ENCODE data around the gene QPCTL. TPM values are rescaled to one million over a fixed set of nuclear protein-coding genes. Genes with fewer than 3 reads are reported as not detected.

Gene QPCTL
- total and polyA plus RNA-seq, 10 of the 15 experiments (the other 5 are each of a cell fraction or from before 2014, with no cell fraction given), result 1.1 to 22.6 (median 11.2) TPM

DNA sequence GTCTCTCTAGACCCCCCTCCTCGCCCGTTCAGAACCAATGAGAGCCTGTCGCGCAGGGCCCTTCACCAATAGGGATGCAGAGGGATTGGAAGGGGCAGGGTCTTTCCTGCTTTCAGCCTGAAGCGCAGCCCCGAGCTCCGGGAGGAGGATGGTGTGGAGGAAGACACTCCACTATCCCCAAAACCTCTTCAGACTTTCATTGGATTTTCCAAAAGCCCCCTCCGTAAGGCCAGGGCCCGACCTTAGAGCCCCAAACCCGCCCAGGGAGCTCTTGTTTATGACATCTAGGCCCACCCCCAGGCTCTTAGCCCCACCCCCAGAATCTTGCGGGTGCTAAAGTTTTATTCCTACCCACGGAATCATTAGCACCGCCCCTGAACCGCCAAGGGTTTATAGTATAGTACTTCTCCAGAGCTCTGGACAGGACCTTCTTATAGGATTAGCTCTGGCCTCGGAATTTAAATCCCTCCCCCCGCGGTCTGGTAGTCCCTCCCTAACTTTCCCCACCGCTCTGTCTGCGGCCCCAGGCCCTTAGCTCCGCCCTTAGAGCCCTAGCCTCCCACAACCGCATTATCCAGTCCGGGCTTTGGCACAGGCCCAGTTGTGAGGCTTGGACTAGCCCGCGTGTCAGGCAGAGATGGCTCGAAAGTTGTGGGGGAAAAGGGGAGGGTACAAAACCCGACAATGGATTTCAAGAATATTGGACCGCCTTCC lies 46.7 kb upstream of the QPCTL start (continued):
- peak; percentile 90 for TF ChIP-seq ZSCAN29 (IDR thresholded peaks at IDR 0.05)
- TF ChIP-seq POU2F2 (IDR thresholded peaks at IDR 0.05; ENCODE audit: borderline replicate concordance, low read depth, low read length), result peak; percentile 84; the same call in 2 of the 3 replicates
- TF ChIP-seq ASH2L (IDR thresholded peaks at IDR 0.05; ENCODE audit: borderline replicate concordance, low read depth), result no peak
- TF ChIP-seq NFYA (IDR thresholded peaks at IDR 0.05; ENCODE audit: borderline replicate concordance, low read depth, low read length), result peak; percentile 80
- no peak; the same call in 1 of the 2 replicates for TF ChIP-seq RCOR1 (conservative IDR thresholded peaks at IDR 0.05; ENCODE audit: low read depth, low read length)
- TF ChIP-seq NRF1 (conservative IDR thresholded peaks at IDR 0.05; ENCODE audit: low read depth, low read length), result 0 out of 2 replicates have a peak, but pooled peaks have one; percentile 6
- TF ChIP-seq ZZZ3 (IDR thresholded peaks at IDR 0.05; ENCODE audit: control insufficient read depth, insufficient read length, low read depth), result no peak
- TF ChIP-seq, protein P1, sequence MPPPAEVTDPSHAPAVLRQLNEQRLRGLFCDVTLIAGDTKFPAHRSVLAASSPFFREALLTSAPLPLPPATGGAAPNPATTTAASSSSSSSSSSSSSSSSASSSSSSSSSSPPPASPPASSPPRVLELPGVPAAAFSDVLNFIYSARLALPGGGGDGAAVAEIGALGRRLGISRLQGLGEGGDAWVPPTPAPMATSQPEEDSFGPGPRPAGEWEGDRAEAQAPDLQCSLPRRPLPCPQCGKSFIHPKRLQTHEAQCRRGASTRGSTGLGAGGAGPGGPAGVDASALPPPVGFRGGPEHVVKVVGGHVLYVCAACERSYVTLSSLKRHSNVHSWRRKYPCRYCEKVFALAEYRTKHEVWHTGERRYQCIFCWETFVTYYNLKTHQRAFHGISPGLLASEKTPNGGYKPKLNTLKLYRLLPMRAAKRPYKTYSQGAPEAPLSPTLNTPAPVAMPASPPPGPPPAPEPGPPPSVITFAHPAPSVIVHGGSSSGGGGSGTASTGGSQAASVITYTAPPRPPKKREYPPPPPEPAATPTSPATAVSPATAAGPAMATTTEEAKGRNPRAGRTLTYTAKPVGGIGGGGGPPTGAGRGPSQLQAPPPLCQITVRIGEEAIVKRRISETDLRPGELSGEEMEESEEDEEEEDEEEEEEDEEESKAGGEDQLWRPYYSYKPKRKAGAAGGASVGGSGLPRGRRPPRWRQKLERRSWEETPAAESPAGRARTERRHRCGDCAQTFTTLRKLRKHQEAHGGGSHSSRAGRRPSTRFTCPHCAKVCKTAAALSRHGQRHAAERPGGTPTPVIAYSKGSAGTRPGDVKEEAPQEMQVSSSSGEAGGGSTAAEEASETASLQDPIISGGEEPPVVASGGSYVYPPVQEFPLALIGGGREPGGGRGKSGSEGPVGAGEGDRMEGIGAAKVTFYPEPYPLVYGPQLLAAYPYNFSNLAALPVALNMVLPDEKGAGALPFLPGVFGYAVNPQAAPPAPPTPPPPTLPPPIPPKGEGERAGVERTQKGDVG (CRISPR knock-in tag; IDR thresholded peaks at IDR 0.05), result no peak
- TF ChIP-seq STAT1 (conservative IDR thresholded peaks at IDR 0.05), result 0 out of 2 replicates have a peak, but pooled peaks have one; percentile 80
- peak; percentile 100 for TF ChIP-seq NFYB (IDR thresholded peaks at IDR 0.05; ENCODE audit: insufficient read depth, low read depth, low read length)
- TF ChIP-seq BCL11A (IDR thresholded peaks at IDR 0.05; ENCODE audit: low read depth, low read length), result 0 out of 2 replicates have a peak, but pooled peaks have one; percentile 21
- TF ChIP-seq TCF7 (IDR thresholded peaks at IDR 0.05; ENCODE audit: borderline replicate concordance), result peak; percentile 57; the same call in 1 of the 2 replicates
- peak; percentile 56; the same call in 1 of the 2 replicates for TF ChIP-seq ATF7 (IDR thresholded peaks at IDR 0.05; ENCODE audit: low read depth)
- peak; percentile 55; the same call in 1 of the 2 replicates for TF ChIP-seq TARDBP (IDR thresholded peaks at IDR 0.05; ENCODE audit: borderline replicate concordance)
- peak; percentile 99 for TF ChIP-seq CBFB (IDR thresholded peaks at IDR 0.05; ENCODE audit: low read depth)
- TF ChIP-seq, protein P2, sequence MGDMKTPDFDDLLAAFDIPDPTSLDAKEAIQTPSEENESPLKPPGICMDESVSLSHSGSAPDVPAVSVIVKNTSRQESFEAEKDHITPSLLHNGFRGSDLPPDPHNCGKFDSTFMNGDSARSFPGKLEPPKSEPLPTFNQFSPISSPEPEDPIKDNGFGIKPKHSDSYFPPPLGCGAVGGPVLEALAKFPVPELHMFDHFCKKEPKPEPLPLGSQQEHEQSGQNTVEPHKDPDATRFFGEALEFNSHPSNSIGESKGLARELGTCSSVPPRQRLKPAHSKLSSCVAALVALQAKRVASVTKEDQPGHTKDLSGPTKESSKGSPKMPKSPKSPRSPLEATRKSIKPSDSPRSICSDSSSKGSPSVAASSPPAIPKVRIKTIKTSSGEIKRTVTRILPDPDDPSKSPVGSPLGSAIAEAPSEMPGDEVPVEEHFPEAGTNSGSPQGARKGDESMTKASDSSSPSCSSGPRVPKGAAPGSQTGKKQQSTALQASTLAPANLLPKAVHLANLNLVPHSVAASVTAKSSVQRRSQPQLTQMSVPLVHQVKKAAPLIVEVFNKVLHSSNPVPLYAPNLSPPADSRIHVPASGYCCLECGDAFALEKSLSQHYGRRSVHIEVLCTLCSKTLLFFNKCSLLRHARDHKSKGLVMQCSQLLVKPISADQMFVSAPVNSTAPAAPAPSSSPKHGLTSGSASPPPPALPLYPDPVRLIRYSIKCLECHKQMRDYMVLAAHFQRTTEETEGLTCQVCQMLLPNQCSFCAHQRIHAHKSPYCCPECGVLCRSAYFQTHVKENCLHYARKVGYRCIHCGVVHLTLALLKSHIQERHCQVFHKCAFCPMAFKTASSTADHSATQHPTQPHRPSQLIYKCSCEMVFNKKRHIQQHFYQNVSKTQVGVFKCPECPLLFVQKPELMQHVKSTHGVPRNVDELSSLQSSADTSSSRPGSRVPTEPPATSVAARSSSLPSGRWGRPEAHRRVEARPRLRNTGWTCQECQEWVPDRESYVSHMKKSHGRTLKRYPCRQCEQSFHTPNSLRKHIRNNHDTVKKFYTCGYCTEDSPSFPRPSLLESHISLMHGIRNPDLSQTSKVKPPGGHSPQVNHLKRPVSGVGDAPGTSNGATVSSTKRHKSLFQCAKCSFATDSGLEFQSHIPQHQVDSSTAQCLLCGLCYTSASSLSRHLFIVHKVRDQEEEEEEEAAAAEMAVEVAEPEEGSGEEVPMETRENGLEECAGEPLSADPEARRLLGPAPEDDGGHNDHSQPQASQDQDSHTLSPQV (IDR thresholded peaks at IDR 0.05), result no peak
- no peak for TF ChIP-seq GATAD2B (conservative IDR thresholded peaks at IDR 0.05; ENCODE audit: low read depth)
- TF ChIP-seq, protein P3, sequence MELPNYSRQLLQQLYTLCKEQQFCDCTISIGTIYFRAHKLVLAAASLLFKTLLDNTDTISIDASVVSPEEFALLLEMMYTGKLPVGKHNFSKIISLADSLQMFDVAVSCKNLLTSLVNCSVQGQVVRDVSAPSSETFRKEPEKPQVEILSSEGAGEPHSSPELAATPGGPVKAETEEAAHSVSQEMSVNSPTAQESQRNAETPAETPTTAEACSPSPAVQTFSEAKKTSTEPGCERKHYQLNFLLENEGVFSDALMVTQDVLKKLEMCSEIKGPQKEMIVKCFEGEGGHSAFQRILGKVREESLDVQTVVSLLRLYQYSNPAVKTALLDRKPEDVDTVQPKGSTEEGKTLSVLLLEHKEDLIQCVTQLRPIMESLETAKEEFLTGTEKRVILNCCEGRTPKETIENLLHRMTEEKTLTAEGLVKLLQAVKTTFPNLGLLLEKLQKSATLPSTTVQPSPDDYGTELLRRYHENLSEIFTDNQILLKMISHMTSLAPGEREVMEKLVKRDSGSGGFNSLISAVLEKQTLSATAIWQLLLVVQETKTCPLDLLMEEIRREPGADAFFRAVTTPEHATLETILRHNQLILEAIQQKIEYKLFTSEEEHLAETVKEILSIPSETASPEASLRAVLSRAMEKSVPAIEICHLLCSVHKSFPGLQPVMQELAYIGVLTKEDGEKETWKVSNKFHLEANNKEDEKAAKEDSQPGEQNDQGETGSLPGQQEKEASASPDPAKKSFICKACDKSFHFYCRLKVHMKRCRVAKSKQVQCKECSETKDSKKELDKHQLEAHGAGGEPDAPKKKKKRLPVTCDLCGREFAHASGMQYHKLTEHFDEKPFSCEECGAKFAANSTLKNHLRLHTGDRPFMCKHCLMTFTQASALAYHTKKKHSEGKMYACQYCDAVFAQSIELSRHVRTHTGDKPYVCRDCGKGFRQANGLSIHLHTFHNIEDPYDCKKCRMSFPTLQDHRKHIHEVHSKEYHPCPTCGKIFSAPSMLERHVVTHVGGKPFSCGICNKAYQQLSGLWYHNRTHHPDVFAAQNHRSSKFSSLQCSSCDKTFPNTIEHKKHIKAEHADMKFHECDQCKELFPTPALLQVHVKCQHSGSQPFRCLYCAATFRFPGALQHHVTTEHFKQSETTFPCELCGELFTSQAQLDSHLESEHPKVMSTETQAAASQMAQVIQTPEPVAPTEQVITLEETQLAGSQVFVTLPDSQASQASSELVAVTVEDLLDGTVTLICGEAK (IDR thresholded peaks at IDR 0.05; ENCODE audit: borderline replicate concordance), result peak; percentile 68
- TF ChIP-seq RB1 (IDR thresholded peaks at IDR 0.05; ENCODE audit: borderline replicate concordance), result peak; percentile 65; the same call in 1 of the 2 replicates
